ENCODE data around the gene UGT2B15.
"Not testable (repeated sequence)": the region's sequence is repeated elsewhere in the genome, so short reads cannot be mapped to it uniquely, and the experiment has no call there.

UGT2B15 gene

DNA sequence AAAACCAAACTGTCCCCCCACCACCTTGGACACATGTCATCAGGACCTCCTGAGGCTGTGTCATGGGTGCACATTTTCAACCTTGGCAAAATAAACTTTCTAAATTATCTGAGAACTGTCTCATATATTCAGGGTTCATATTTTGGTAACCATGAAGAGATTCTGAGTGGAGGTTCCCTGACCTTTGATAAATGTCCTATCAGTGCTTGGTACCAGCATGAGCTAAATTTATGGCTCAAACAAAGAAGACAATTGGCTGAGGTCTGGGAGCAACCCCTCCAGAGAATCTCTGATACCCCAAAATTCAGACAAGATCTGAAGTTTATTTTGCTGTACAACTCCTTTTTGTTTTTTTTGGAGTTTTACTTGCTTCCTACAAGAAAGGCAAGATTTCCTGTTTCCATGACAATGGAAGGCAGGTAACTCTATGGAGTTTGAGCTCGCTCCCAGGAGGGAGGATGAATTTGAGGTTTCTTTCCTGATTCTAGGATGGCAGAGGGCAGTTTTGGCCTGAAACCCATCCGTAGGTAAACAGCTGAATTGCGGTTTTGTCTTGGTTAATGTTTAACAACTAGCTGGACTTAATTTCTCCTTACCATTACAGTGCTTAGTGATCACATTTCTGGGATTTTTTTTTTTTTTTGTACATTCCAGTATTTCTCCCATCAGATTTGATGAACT is 14.5 kb downstream of the UGT2B15 start:
- DNase-seq (ENCODE audit: low spot score) = no peak

DNA sequence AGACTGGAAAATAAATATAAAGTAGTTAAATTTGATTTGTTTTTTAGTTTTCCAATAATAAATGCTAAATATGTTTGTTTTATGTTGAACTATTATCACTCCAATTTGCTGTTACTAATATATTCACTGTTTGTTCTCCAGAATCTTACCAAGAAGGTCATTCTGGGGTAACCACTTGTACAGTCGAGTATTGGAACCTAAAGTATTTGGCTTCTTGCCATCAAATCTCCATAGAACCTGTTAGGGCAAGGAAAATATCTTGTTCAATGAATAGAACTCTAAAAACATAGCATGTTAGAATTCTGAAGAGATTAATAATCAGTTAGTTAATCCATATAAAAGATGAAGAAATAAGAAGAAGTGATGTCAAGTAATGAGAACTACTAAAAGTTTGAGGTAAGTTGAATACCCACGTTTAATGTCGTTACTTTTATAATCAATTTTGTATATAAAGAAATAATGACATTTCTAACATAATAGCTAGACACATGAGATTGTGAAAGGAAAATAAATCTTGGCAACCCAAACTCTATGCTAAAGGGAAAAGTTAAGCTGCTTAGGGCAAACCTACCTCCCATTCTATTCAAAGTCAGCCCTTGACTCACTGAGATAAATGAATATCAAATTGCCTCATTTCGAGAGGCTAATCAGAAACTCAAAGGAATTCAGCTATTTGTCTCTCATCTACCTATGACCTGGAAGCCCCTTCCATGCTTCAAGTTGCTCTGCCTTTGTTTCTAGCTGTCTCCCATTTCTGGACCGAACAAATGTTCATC is 15.3 kb downstream of the UGT2B15 start:
- DNase-seq (ENCODE audit: low spot score) = no peak

DNA sequence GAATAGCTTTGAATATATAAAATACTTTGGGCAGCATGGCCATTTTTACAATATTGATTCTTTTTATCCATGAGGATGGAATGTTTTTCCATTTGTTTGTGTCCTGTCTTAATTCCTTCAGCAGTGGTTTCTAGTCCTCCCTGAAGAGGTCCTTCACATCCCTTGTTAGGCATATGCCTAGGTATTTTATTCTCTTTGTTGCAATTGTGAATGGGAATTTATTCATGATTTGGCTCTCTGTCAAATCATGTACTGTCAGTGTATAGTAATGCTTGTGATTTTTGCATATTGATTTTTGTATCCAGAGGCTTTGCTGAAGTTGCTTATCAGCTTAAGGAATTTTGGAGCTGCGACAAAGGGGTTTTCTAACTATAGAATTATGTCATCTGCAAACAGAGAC is 18.5 kb downstream of the UGT2B15 start:
- DNase-seq (ENCODE audit: low spot score) = no peak

- DNase-seq (ENCODE audit: low spot score) = no peak
These were observed 40.1 kb downstream of the UGT2B15 start for GRCh38 chr4:68630371-68630770.

- DNase-seq (ENCODE audit: low spot score) = not testable (repeated sequence)
These were observed 47.7 kb downstream of the UGT2B15 start for GRCh38 chr4:68622731-68623130.

GRCh38 chr4:68617003-68617698 is 53.3 kb downstream of the UGT2B15 start:
- DNase-seq (ENCODE audit: low spot score) = no peak

- no peak for DNase-seq (ENCODE audit: low spot score)
These were observed 54.6 kb downstream of the UGT2B15 start for GRCh38 chr4:68615699-68616422.

- DNase-seq (ENCODE audit: low spot score) = no peak
These were observed 56.7 kb downstream of the UGT2B15 start for GRCh38 chr4:68613752-68614151.

DNA sequence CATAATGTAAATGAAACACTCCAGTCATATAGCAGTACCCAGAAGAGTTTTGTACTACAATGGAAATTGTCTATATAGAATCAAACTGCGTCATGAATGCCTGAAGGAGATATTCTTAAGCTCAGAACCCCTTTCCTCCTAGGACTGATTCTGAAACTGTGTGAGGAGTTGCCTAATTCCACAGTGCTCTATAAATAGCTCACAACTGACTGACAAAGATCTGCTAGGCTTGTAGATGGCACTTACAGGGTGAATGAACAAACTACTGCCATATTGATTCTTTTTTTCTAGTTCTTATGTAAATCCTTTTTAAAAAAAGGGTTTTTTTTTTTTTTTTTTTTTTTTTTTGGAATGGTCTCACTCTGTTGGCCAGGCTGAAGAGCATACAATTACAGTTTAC is 64.2 kb downstream of the UGT2B15 start:
- DNase-seq (ENCODE audit: low spot score) = no peak

GRCh38 chr4:68599150-68599549 is 71.3 kb downstream of the UGT2B15 start:
- DNase-seq (ENCODE audit: low spot score) = no peak

DNA sequence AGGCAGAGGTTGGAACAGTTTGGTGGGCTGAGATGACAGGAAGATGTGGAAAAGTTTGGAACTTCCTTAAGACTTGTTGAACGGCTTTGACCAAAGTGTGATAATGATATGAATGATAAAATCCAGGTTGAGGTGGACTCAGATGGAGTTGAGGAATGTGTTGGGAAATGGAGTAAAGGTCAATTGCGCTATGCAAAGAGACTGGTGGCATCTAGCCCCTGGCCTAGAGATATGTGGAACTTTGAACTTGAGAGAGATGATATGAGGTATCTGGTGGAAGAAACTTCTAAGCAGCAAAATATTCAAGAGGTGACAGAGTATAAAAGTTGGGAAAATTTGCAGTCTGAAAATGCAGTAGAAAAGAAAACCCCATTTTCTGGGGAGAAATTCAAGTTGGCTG is 73.0 kb downstream of the UGT2B15 start:
- DNase-seq (ENCODE audit: low spot score) = no peak
